Karpas-422 (cell line): ENCODE results near the gene AHCTF1. TPM values are rescaled to one million over a fixed set of nuclear protein-coding genes. Genes with fewer than 3 reads are reported as not detected.

Experiments used
- DNase-seq: peaks from one replicate; pipeline ENCODE4 v3.0.0-alpha.2; 2015
- H2AFZ ChIP-seq: fragments of 200-600 bp; sonication (generic); 2 replicates; pipeline ENCODE4 v1.6.1; 2014; ENCODE audit warnings: antibody characterized with exemption, low read length, mixed read lengths
- H3K27ac ChIP-seq: fragments of 200-600 bp; sonication (generic); 2 replicates; pipeline ENCODE4 v1.5.1; 2014; ENCODE audit warnings: mild to moderate bottlenecking, low read length, moderate library complexity
- H3K27me3 ChIP-seq: fragments of 200-600 bp; sonication (generic); 2 replicates; pipeline ENCODE4 v1.6.1; 2014; ENCODE audit warnings: low read length, mixed read lengths
- H3K36me3 ChIP-seq: fragments of 200-600 bp; sonication (generic); 2 replicates; pipeline ENCODE4 v1.6.1; 2014; ENCODE audit warnings: low read length, mixed read lengths; ENCODE audit not compliant: insufficient read depth
- H3K4me1 ChIP-seq: fragments of 200-600 bp; sonication (generic); 2 replicates; pipeline ENCODE4 v1.6.1; 2014; ENCODE audit warnings: mild to moderate bottlenecking, low read length, mixed read lengths
- H3K4me2 ChIP-seq: fragments of 200-600 bp; sonication (generic); 2 replicates; pipeline ENCODE4 v1.6.1; 2014; ENCODE audit warnings: low read length, low read depth, mild to moderate bottlenecking; ENCODE audit not compliant: poor library complexity, severe bottlenecking
- H3K4me3 ChIP-seq: fragments of 200-600 bp; sonication (generic); 2 replicates; pipeline ENCODE4 v1.5.1; 2014; ENCODE audit warnings: mild to moderate bottlenecking, antibody characterized with exemption, low read length, mixed read lengths
- H3K79me2 ChIP-seq: fragments of 200-600 bp; sonication (generic); 2 replicates; pipeline ENCODE4 v1.6.1; 2014; ENCODE audit warnings: mild to moderate bottlenecking, low read length, mixed read lengths
- H3K9ac ChIP-seq: fragments of 200-600 bp; sonication (generic); 2 replicates; pipeline ENCODE4 v1.6.0; 2014; ENCODE audit warnings: low read length
- H3K9me2 ChIP-seq: fragments of 200-600 bp; sonication (generic), shearing (Covaris generic); replicated peaks from 2 replicates; pipeline ENCODE4 v1.6.0; 2014; ENCODE audit warnings: mild to moderate bottlenecking, low read length, moderate library complexity; ENCODE audit not compliant: insufficient read depth
- H3K9me3 ChIP-seq: fragments of 300-700, 200-600 bp; sonication (generic); 2 replicates; pipeline ENCODE4 v1.6.1; 2014; ENCODE audit warnings: low read length, mixed read lengths
- H4K20me1 ChIP-seq: fragments of 200-600 bp; sonication (generic); 2 replicates; pipeline ENCODE4 v1.6.1; 2014; ENCODE audit warnings: mild to moderate bottlenecking, antibody characterized with exemption, low read length, low read depth; ENCODE audit not compliant: insufficient read depth
- total RNA-seq: library from RNA; depleted of rRNA; stranded (reverse); fragments of >200 nt; shearing (Covaris generic); gene quantifications from 2 replicates; pipeline ENCODE4 v1.2.3, GENCODE V29; 2014; ENCODE audit warnings: low replicate concordance; rRNA removed

Gene AHCTF1, protein sequence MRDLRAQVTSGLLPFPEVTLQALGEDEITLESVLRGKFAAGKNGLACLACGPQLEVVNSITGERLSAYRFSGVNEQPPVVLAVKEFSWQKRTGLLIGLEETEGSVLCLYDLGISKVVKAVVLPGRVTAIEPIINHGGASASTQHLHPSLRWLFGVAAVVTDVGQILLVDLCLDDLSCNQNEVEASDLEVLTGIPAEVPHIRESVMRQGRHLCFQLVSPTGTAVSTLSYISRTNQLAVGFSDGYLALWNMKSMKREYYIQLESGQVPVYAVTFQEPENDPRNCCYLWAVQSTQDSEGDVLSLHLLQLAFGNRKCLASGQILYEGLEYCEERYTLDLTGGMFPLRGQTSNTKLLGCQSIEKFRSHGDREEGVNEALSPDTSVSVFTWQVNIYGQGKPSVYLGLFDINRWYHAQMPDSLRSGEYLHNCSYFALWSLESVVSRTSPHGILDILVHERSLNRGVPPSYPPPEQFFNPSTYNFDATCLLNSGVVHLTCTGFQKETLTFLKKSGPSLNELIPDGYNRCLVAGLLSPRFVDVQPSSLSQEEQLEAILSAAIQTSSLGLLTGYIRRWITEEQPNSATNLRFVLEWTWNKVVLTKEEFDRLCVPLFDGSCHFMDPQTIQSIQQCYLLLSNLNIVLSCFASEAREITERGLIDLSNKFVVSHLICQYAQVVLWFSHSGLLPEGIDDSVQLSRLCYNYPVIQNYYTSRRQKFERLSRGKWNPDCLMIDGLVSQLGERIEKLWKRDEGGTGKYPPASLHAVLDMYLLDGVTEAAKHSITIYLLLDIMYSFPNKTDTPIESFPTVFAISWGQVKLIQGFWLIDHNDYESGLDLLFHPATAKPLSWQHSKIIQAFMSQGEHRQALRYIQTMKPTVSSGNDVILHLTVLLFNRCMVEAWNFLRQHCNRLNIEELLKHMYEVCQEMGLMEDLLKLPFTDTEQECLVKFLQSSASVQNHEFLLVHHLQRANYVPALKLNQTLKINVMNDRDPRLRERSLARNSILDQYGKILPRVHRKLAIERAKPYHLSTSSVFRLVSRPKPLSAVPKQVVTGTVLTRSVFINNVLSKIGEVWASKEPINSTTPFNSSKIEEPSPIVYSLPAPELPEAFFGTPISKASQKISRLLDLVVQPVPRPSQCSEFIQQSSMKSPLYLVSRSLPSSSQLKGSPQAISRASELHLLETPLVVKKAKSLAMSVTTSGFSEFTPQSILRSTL (N-terminal part only)
- total RNA-seq = 32.6 and 44.2 TPM in 2 replicates

DNA sequence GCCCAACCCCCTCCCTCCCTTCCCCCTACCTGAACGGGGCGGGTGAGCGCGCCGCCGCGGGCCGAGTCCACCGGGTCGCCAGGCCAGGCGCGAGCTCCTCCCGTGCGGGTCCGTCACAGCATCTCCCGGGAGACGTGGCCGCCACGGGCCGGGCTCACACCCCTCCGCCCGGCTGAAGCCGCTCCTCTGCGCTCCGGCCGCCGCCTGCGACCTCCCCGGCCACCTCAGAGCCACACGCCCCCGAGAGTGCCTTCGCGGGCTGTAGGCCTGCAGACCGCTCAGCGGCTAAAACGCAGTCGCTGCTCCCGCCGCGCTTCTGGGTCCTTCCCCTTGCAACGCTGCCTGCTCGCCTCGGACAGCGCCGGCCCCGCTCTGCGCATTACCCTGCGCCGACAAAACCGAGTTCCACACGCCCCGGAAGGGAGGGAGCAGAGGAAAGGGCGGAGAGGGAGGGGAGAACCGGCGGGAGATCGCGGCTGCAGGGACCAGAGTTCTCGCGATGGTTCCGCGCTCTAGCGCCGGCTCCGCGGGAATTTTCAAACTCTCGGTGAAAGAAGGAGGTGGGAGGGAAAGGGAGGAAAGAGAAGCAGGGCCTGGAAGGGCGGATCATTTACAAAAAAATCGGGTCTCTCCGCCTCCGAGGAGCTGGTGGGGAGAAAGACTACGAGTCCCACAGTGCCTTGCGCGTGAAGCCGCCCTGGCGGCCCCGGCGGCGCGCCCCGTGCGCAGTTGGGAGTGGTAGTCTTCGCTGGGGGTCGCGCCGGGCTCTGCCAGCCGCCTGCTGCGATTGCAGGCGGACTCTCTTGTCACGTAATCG lies at the start of gene AHCTF1:
AHCTF1 (minus strand) TSS at position 400 of the 817 bp plus-strand sequence. CDS start 13,578 bp downstream, outside the sequence.
- Histone ChIP-seq H3K79me2 (peaks cover 47% of the 10 kb centered on the region), H4K20me1 (peaks cover 6% of the 10 kb centered on the region; the same call in 1 of the 2 replicates), H3K9me2 (no peaks in the 10 kb centered on the region), H3K27ac (peak within 1 kb of the TSS; percentile 83), H3K36me3 (peaks cover 24% of the 10 kb centered on the region), H3K4me1 (peaks cover 13% of the 10 kb centered on the region), H3K9ac (peak within 1 kb of the TSS; percentile 99), H3K27me3 (no peaks in the 10 kb centered on the region), H2AFZ (peak within 1 kb of the TSS; percentile 79), H3K9me3 (no peaks in the 10 kb centered on the region), H3K4me2 (peak within 1 kb of the TSS; percentile 87), H3K4me3 (peak within 1 kb of the TSS; percentile 84)
- DNase-seq = peak; percentile 98

DNA sequence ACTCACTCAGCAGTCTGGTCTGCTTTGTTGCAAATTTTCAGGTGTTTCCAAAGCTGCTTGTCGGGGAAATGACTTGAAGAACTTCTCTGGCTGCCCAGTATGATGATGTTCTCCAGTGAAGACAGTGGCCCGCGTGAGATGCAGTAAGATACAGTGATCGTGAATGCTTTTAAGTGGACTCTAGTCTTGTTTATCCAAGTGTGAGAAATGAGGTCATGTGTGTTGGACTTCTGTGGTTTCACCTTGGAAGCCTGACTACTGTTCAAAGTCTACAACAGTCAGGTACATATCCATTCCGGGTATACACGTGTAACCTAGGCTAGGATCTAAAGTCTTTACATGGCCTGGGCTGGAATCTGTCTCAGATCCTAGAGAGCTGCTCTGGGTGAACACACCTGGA lies 47.0 kb upstream of the AHCTF1 start:
- Histone ChIP-seq H3K27me3 (no peaks in the 10 kb centered on the region), H3K79me2 (no peaks in the 10 kb centered on the region), H3K9me2 (no peaks in the 10 kb centered on the region), H3K4me3 (no peak overlapping the region), H3K36me3 (no peaks in the 10 kb centered on the region), H3K9ac (no peak overlapping the region), H3K9me3 (peaks cover 8% of the 10 kb centered on the region), H3K4me1 (no peaks in the 10 kb centered on the region), H4K20me1 (no peaks in the 10 kb centered on the region), H3K27ac (no peak overlapping the region), H2AFZ (no peak overlapping the region), H3K4me2 (no peak overlapping the region)
- DNase-seq = no peak

DNA sequence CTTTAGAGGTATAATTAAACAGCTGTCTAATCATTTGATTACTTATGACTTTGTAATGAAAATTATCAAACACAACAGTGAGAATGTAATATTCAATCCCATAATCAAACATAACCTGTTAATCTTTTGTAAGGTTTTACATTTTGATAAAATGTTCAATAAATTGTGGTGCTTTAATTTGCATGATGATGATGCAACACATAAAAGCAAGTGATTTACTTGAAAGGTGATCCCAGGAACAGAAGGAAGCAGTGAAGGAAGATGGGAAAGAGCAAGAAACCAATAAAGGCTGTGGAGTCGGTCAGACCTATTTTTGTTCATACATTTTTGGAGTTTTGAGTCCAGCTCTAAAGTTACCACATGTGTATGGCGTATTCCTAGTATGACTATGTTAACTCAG lies 46.5 kb upstream of the AHCTF1 start:
- Histone ChIP-seq H3K4me2 (no peak overlapping the region), H3K27ac (no peak overlapping the region)

DNA sequence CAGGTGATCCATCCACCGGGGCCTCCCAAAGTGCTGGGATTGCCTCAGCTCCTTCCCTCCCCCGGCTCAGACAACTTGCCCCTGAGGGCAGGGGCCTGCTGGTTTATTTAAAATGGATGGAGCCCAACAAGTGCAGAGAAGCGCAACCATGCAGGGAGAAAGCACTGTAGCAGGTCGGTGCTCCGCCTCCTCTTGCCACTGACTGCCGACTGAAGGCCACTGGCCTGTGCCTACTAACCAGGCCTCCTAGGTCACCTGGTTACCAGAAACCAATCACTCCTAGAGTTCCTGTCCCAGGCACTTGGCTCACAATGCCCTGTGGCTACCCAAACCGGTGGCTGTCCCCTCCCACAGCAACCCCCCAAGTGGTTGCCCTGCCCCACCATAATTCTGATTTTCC lies 40.2 kb upstream of the AHCTF1 start:
- Histone ChIP-seq H4K20me1 (no peaks in the 10 kb centered on the region), H3K27ac (no peak overlapping the region), H3K9me2 (no peaks in the 10 kb centered on the region), H3K36me3 (no peaks in the 10 kb centered on the region), H3K9ac (no peak overlapping the region), H3K27me3 (no peaks in the 10 kb centered on the region), H3K4me2 (no peak overlapping the region), H3K4me3 (no peak overlapping the region), H3K79me2 (no peaks in the 10 kb centered on the region), H3K4me1 (no peaks in the 10 kb centered on the region), H2AFZ (no peak overlapping the region), H3K9me3 (peaks cover 11% of the 10 kb centered on the region)
- no peak for DNase-seq

More for the DNA sequence above, 46.5 kb upstream of the AHCTF1 start:
- Histone ChIP-seq H3K9me2 (no peaks in the 10 kb centered on the region), H3K4me1 (no peaks in the 10 kb centered on the region), H3K79me2 (no peaks in the 10 kb centered on the region), H4K20me1 (no peaks in the 10 kb centered on the region), H3K4me3 (no peak overlapping the region), H3K9me3 (peaks cover 8% of the 10 kb centered on the region), H3K9ac (no peak overlapping the region), H2AFZ (no peak overlapping the region), H3K36me3 (no peaks in the 10 kb centered on the region), H3K27me3 (no peaks in the 10 kb centered on the region)
- no peak for DNase-seq

DNA sequence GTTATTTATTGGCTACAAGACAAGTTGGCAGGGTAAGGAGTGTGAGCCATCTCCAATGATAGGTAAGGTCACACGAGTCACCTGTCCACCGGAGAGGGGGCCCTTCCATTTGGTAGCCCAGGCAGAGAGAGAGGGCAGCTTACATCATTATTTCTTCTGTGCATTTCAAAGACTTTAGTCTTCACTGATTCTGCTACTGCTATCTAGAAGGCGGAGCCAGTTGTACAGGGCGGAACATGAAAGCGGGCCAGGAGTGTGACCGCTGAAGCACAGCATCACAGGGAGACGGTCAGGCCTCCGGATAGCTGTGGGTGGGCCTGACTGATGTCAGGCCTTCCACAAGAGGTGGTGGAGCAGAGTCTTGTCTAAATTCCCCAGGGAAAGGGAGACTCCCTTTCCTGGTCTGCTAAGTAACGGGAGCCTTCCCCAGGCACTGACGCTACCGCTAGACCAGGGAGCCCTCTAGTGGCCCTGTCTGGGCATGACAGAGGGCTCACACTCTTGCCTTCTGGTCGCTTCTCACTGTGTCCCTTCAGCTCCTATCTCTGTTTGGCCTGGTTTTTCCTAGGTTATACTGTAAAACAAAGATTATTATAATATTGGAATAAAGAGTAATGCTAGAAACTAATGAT lies 39.5 kb upstream of the AHCTF1 start:
- Histone ChIP-seq H3K9me2 (no peaks in the 10 kb centered on the region), H3K27ac (no peak overlapping the region), H3K9me3 (peaks cover 11% of the 10 kb centered on the region), H3K27me3 (no peaks in the 10 kb centered on the region), H3K4me3 (no peak overlapping the region), H3K4me2 (no peak overlapping the region), H3K36me3 (no peaks in the 10 kb centered on the region), H3K9ac (no peak overlapping the region), H4K20me1 (no peaks in the 10 kb centered on the region), H3K79me2 (no peaks in the 10 kb centered on the region), H2AFZ (no peak overlapping the region), H3K4me1 (no peaks in the 10 kb centered on the region)
- peak; percentile 83 for DNase-seq

DNA sequence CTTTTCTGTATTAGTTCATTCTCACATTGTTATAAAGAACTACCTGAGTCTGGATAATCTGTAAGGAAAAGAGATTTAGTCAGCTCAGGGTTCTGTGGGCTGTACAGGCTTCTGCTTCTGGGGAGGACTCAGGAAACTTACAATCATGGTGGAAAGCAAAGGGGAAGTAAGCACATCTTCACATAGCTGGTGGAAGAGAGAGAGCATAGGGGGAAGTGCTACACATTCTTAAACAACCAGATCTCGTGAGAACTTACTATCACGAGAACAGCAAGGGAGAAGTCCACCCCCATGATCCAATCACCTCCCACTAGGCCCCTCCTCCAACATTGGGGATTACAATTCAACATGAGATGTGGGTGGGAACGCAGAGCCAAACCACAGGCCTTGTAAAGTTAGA lies 37.9 kb upstream of the AHCTF1 start:
- no peak overlapping the region for H2AFZ ChIP-seq
- no peaks in the 10 kb centered on the region for H3K79me2 ChIP-seq
- no peaks in the 10 kb centered on the region for H3K27me3 ChIP-seq
- H3K27ac ChIP-seq = no peak overlapping the region
- no peaks in the 10 kb centered on the region for H3K36me3 ChIP-seq
- H3K4me1 ChIP-seq = no peaks in the 10 kb centered on the region
- no peak for DNase-seq
- no peak overlapping the region for H3K4me3 ChIP-seq
- no peaks in the 10 kb centered on the region for H3K9me2 ChIP-seq
- no peaks in the 10 kb centered on the region for H4K20me1 ChIP-seq
- H3K9ac ChIP-seq = no peak overlapping the region
- H3K4me2 ChIP-seq = no peak overlapping the region
- H3K9me3 ChIP-seq = peaks cover 11% of the 10 kb centered on the region

DNA sequence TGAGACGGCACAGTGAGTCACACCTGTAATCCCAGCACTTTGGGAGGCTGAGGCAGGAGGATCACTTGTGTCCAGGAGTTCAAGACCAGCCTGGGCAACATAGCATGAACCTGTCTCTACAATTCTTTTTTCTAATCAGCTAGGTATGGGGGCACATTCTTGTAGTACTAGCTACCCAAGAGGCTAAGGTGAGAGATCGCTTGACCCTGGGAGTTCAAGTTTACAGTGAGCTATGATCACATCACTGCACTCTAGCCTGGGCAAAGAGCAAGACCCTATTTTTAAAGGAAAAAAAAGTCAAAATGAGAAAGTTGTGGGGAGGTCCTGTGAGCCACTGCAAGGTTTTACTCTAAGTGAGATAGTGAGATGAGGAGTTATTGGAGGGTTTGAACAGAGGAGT lies 34.8 kb upstream of the AHCTF1 start:
- H3K9ac ChIP-seq = no peak overlapping the region

More for the DNA sequence above, 34.8 kb upstream of the AHCTF1 start:
- H3K9me2 ChIP-seq = no peaks in the 10 kb centered on the region
- H3K4me2 ChIP-seq = no peak overlapping the region
- H3K27ac ChIP-seq = no peak overlapping the region
- H3K9me3 ChIP-seq = peaks cover 11% of the 10 kb centered on the region
- H3K27me3 ChIP-seq = no peaks in the 10 kb centered on the region
- peaks cover 3% of the 10 kb centered on the region; the same call in 1 of the 2 replicates for H3K4me1 ChIP-seq
- H3K36me3 ChIP-seq = no peaks in the 10 kb centered on the region
- no peak overlapping the region for H3K4me3 ChIP-seq
- H2AFZ ChIP-seq = no peak overlapping the region
- H4K20me1 ChIP-seq = no peaks in the 10 kb centered on the region
- no peak for DNase-seq
- no peaks in the 10 kb centered on the region for H3K79me2 ChIP-seq
